H9 (cell line): Measurements from ENCODE around the gene TNIK. TPM values are rescaled to one million over a fixed set of nuclear protein-coding genes. Genes with fewer than 3 reads are reported as not detected.
"Not testable (repeated sequence)": the region's sequence is repeated elsewhere in the genome, so short reads cannot be mapped to it uniquely, and the experiment has no call there.

Experiments used
- DNase-seq: peaks from one replicate; pipeline ENCODE4 v3.0.0-alpha.2; 2017
- H2AFZ ChIP-seq: one replicate; pipeline ENCODE4 v1.6.1; 2013; ENCODE audit warnings: mild to moderate bottlenecking, low read length, control low read depth, moderate library complexity
- H2AK5ac ChIP-seq: 2 replicates; pipeline ENCODE4 v1.6.1; 2013; ENCODE audit warnings: low read length, control low read depth, mixed read lengths; ENCODE audit not compliant: insufficient read length
- H2BK120ac ChIP-seq: one replicate; pipeline ENCODE4 v1.6.1; 2013; ENCODE audit warnings: low read depth, mild to moderate bottlenecking, low read length, control low read depth, inconsistent platforms; ENCODE audit not compliant: poor library complexity, severe bottlenecking
- H2BK12ac ChIP-seq: 2 replicates; pipeline ENCODE4 v1.6.1; 2013; ENCODE audit warnings: low read length, control low read depth, mixed read lengths, low read depth; ENCODE audit not compliant: insufficient read length
- H2BK15ac ChIP-seq: 2 replicates; pipeline ENCODE4 v1.6.1; 2013; ENCODE audit warnings: low read depth, low read length, control low read depth
- H2BK20ac ChIP-seq: one replicate; pipeline ENCODE4 v1.6.1; 2013; ENCODE audit warnings: low read depth, mild to moderate bottlenecking, low read length, control low read depth, inconsistent platforms; ENCODE audit not compliant: poor library complexity, severe bottlenecking
- H2BK5ac ChIP-seq: 2 replicates; pipeline ENCODE4 v1.6.1; 2013; ENCODE audit warnings: low read length, control low read depth, mixed read lengths; ENCODE audit not compliant: insufficient read length
- H3K14ac ChIP-seq: 2 replicates; pipeline ENCODE4 v1.6.1; 2013; ENCODE audit warnings: low read length, control low read depth; ENCODE audit not compliant: insufficient read depth
- H3K18ac ChIP-seq: 2 replicates; pipeline ENCODE4 v1.6.1; 2013; ENCODE audit warnings: low read depth, mild to moderate bottlenecking, mixed read lengths, low read length, control low read depth; ENCODE audit not compliant: insufficient read length
- H3K23ac ChIP-seq: 2 replicates; pipeline ENCODE4 v1.6.1; 2013; ENCODE audit warnings: low read length, control low read depth, mixed read lengths, low read depth; ENCODE audit not compliant: insufficient read length
- H3K23me2 ChIP-seq: 2 replicates; pipeline ENCODE4 v1.6.1; 2013; ENCODE audit warnings: low read depth, mild to moderate bottlenecking, mixed read lengths, low read length, control low read depth; ENCODE audit not compliant: insufficient read length, poor library complexity, severe bottlenecking
- H3K27ac ChIP-seq: 2 replicates; pipeline ENCODE4 v1.5.1; 2013; ENCODE audit warnings: low read length, control low read depth, mixed read lengths, low read depth; ENCODE audit not compliant: insufficient read length
- H3K27me3 ChIP-seq: 2 replicates; pipeline ENCODE4 v1.6.1; 2013; ENCODE audit warnings: low read length, control low read depth, inconsistent platforms; ENCODE audit not compliant: insufficient read depth
- H3K4ac ChIP-seq: 2 replicates; pipeline ENCODE4 v1.6.1; 2013; ENCODE audit warnings: low read depth, mild to moderate bottlenecking, control low read depth, inconsistent platforms, low read length, moderate library complexity
- H3K4me1 ChIP-seq: 2 replicates; pipeline ENCODE4 v1.6.1; 2013; ENCODE audit warnings: low read length, control low read depth, inconsistent platforms; ENCODE audit not compliant: insufficient read depth
- H3K4me2 ChIP-seq: 2 replicates; pipeline ENCODE4 v1.6.1; 2013; ENCODE audit warnings: low read length, control low read depth, mixed read lengths; ENCODE audit not compliant: insufficient read length, insufficient read depth
- H3K56ac ChIP-seq: 2 replicates; pipeline ENCODE4 v1.6.1; 2013; ENCODE audit warnings: low read depth, mild to moderate bottlenecking, mixed read lengths, low read length, control low read depth; ENCODE audit not compliant: insufficient read length
- H3K79me1 ChIP-seq: 2 replicates; pipeline ENCODE4 v1.6.1; 2013; ENCODE audit warnings: low read depth, mild to moderate bottlenecking, moderate library complexity, low read length, control low read depth, inconsistent platforms; ENCODE audit not compliant: insufficient read depth, poor library complexity, severe bottlenecking
- H3K79me2 ChIP-seq: 2 replicates; pipeline ENCODE4 v1.6.1; 2013; ENCODE audit warnings: low read length, control low read depth, inconsistent platforms; ENCODE audit not compliant: insufficient read depth
- H3K9ac ChIP-seq: 2 replicates; pipeline ENCODE4 v1.6.1; 2013; ENCODE audit warnings: low read length, control low read depth, mixed read lengths; ENCODE audit not compliant: insufficient read length; ENCODE audit errors: extremely low read depth
- H3K9me3 ChIP-seq: one replicate; pipeline ENCODE4 v1.6.1; 2013; ENCODE audit warnings: low read depth, low read length, inconsistent platforms; ENCODE audit not compliant: control insufficient read depth
- H3T11ph ChIP-seq: one replicate; pipeline ENCODE4 v1.6.1; 2013; ENCODE audit warnings: mild to moderate bottlenecking, low read length, control low read depth, inconsistent platforms
- H4K20me1 ChIP-seq: one replicate; pipeline ENCODE4 v1.6.1; 2013; ENCODE audit not compliant: control insufficient read depth, insufficient read length, insufficient read depth
- H4K5ac ChIP-seq: 2 replicates; pipeline ENCODE4 v1.6.1; 2013; ENCODE audit warnings: low read depth, mild to moderate bottlenecking, mixed read lengths, low read length, control low read depth; ENCODE audit not compliant: insufficient read length
- H4K8ac ChIP-seq: replicated peaks from 2 replicates; pipeline ENCODE4 v1.6.1; 2013; ENCODE audit warnings: low read length, control low read depth, mixed read lengths, low read depth; ENCODE audit not compliant: insufficient read length
- H4K91ac ChIP-seq: 2 replicates; pipeline ENCODE4 v1.6.1; 2013; ENCODE audit warnings: low read depth, mild to moderate bottlenecking, moderate library complexity, mixed read lengths, low read length, control low read depth; ENCODE audit not compliant: insufficient read length
- H3K27ac Mint-ChIP-seq, 3 experiments: 2 replicates in 2 of 3; 3 replicates in 1 of 3; pipeline ENCODE4 v1.8.0; 2020 to 2021; ENCODE audit warnings: mixed read lengths in 3 of 3, mild to moderate bottlenecking in 1 of 3, moderate library complexity in 1 of 3
- H3K27me3 Mint-ChIP-seq: 2 replicates; pipeline ENCODE4 v1.8.0; 2021; ENCODE audit warnings: low read depth, mild to moderate bottlenecking, moderate library complexity, mixed read lengths
- H3K36me3 Mint-ChIP-seq, 3 experiments: 2 replicates in 2 of 3; 3 replicates in 1 of 3; pipeline ENCODE4 v1.8.0; 2020 to 2021; ENCODE audit warnings: low read depth in 3 of 3, mixed read lengths in 3 of 3; ENCODE audit not compliant: insufficient read depth in 1 of 3
- H3K4me1 Mint-ChIP-seq, 2 experiments: 2 replicates each; pipeline ENCODE4 v1.8.0; 2020; ENCODE audit warnings: mixed read lengths in 2 of 2
- H3K4me3 Mint-ChIP-seq, 2 experiments: 2 replicates in 1 of 2; 3 replicates in 1 of 2; pipeline ENCODE4 v1.8.0; 2020 to 2021; ENCODE audit warnings: mild to moderate bottlenecking in 2 of 2, mixed read lengths in 2 of 2, moderate library complexity in 1 of 2
- H3K9me3 Mint-ChIP-seq, 2 experiments: 2 replicates in 1 of 2; 3 replicates in 1 of 2; pipeline ENCODE4 v1.8.0; 2020; ENCODE audit warnings: mild to moderate bottlenecking in 2 of 2, mixed read lengths in 2 of 2, moderate library complexity in 1 of 2
- WGBS: extraction: QIAGEN DNeasy Blood & Tissue Kit; methylation state at CpG from one replicate; pipeline ENCODE4 v1.1.7; 2013; ENCODE audit warnings: missing lambda C conversion rate, low lambda C conversion rate, mixed read lengths; ENCODE audit not compliant: insufficient read length; ENCODE audit errors: extremely low coverage; 5-methylcytosine and 5-hydroxymethylcytosine counted together
- total RNA-seq: library from RNA; stranded (reverse); gene quantifications from 2 replicates; pipeline ENCODE4 v1.2.1, GENCODE V29; 2021
- TF ChIP-seq, protein P1 (sequence below): fragments of 200-600 bp; sonication (generic); conservative IDR thresholded peaks from 3 replicates; pipeline ENCODE4 v1.8.0; 2021; ENCODE audit warnings: antibody characterized with exemption, mild to moderate bottlenecking

Gene TNIK
- total RNA-seq, 1 experiment from 2014 or later: 15.9 TPM

DNA sequence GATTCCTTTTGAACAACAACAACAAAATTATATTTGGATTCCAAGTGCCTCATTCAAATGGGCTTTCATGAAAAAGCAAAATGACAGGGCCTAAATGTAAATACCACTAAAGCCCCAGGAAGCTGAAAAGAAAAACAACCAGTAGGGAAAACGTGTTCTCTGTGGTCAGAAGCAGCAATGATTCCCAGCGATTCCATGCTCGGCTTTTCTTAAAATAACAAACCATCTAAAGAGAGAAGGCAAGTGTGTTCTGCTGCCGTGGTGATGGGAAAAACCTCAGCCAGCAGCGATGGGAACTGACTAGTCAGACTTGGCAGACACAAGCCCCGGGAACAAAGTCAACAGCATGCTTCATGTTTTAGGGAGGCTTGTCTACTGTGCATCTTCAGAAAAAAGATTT, 153.6 kb downstream of the TNIK start:
- Histone ChIP-seq H3K4me1 (peaks cover 2% of the 10 kb centered on the region; the same call in 1 of the 2 replicates), H3K23ac (no peak overlapping the region), H2BK12ac (no peak overlapping the region), H4K20me1 (no peaks in the 10 kb centered on the region), H3K4ac (no peak overlapping the region), H4K5ac (no peak overlapping the region), H4K8ac (no peak overlapping the region), H3K18ac (no peak overlapping the region), H2BK15ac (no peak overlapping the region), H3K9ac (no peak overlapping the region), H3K79me1 (no peaks in the 10 kb centered on the region), H3K14ac (no peak overlapping the region), H2AK5ac (no peak overlapping the region), H3K4me2 (no peak overlapping the region), H3K27me3 (no peaks in the 10 kb centered on the region), H4K91ac (no peak overlapping the region), H3T11ph (no peak overlapping the region), H3K56ac (no peak overlapping the region), H3K23me2 (no peaks in the 10 kb centered on the region), H2BK20ac (no peak overlapping the region), H3K79me2 (peaks cover 2% of the 10 kb centered on the region; the same call in 1 of the 2 replicates), H2AFZ (no peak overlapping the region), H3K27ac (no peak overlapping the region), H2BK5ac (no peak overlapping the region), H2BK120ac (no peak overlapping the region), H3K9me3 (no peaks in the 10 kb centered on the region)
- Mint-ChIP-seq H3K27ac (peak overlapping the region in 1 of 3 experiments; percentile 49; a peak in 1 of 7 replicates), H3K4me1 (peaks cover 17 to 23% of the 10 kb centered on the region in 2 experiments), H3K36me3 (peaks cover 0 to 10% (median 4%) of the 10 kb centered on the region in 3 experiments; a peak in 3 of 7 replicates), H3K27me3 (no peaks in the 10 kb centered on the region), H3K9me3 (peaks cover 5 to 6% of the 10 kb centered on the region in 2 experiments; a peak in 3 of 5 replicates), H3K4me3 (no peak overlapping the region)
- TF ChIP-seq, protein P1, sequence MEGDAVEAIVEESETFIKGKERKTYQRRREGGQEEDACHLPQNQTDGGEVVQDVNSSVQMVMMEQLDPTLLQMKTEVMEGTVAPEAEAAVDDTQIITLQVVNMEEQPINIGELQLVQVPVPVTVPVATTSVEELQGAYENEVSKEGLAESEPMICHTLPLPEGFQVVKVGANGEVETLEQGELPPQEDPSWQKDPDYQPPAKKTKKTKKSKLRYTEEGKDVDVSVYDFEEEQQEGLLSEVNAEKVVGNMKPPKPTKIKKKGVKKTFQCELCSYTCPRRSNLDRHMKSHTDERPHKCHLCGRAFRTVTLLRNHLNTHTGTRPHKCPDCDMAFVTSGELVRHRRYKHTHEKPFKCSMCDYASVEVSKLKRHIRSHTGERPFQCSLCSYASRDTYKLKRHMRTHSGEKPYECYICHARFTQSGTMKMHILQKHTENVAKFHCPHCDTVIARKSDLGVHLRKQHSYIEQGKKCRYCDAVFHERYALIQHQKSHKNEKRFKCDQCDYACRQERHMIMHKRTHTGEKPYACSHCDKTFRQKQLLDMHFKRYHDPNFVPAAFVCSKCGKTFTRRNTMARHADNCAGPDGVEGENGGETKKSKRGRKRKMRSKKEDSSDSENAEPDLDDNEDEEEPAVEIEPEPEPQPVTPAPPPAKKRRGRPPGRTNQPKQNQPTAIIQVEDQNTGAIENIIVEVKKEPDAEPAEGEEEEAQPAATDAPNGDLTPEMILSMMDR: no peak
- no peak for DNase-seq
- WGBS: no CpG with 5 or more reads among the region's 6 CpGs

DNA sequence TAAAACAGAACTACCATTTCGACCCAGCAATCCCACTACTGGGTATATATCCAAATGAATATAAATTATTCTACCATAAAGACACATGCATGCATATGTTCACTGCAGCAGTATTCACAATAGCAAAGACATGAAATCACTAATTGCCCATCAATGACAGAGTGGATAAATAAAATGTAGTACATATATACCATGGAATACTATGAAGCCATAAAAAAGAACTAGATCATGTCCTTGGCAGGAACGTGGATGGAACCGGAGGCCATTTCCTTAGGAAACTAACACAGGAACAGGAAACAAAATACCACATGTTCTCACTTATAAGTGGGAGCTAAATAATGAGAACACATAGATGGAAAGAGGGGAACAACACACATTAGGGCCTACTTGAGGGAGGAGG, 154.4 kb downstream of the TNIK start:
- H3K14ac ChIP-seq, H2BK15ac ChIP-seq, H3K9ac ChIP-seq, H3K4me2 ChIP-seq, H4K5ac ChIP-seq, H4K20me1 ChIP-seq, H2AFZ ChIP-seq, H3K27me3 Mint-ChIP-seq, H3K23me2 ChIP-seq, H4K91ac ChIP-seq, H2AK5ac ChIP-seq, H3K27me3 ChIP-seq, H3K27ac Mint-ChIP-seq, H3K79me2 ChIP-seq, H3T11ph ChIP-seq, H2BK5ac ChIP-seq, H3K18ac ChIP-seq, H3K9me3 Mint-ChIP-seq, H2BK20ac ChIP-seq, H3K4ac ChIP-seq, H2BK120ac ChIP-seq, H3K4me1 ChIP-seq, H3K79me1 ChIP-seq, H3K27ac ChIP-seq, DNase-seq, H3K56ac ChIP-seq, H2BK12ac ChIP-seq, H3K23ac ChIP-seq, H3K4me3 Mint-ChIP-seq, H4K8ac ChIP-seq, H3K9me3 ChIP-seq: not testable (repeated sequence)
- Mint-ChIP-seq H3K4me1 (peaks cover 9 to 15% of the 10 kb centered on the region in 2 experiments), H3K36me3 (peaks cover 0 to 10% (median 4%) of the 10 kb centered on the region in 3 experiments; a peak in 3 of 7 replicates)
- no CpG with 5 or more reads among the region's 3 CpGs for WGBS
